WTC11 (cell line): Measurements from ENCODE around the gene CAMTA1. TPM values are rescaled to one million over a fixed set of nuclear protein-coding genes. Genes with fewer than 3 reads are reported as not detected.

Experiments
- ATAC-seq: fragments of 200-7000 bp; cut with Tn5 transposase; 2 replicates; pipeline ENCODE4 v1.10.0; 2021; ENCODE audit warnings: mild to moderate bottlenecking, moderate library complexity
- CTCF ChIA-PET: fragments of 300-600 bp; sonication (Branson Sonifier 250); formaldehyde crosslinking; loops from one replicate; lab custom pipeline; 2021; ENCODE audit warnings: antibody characterized with exemption; lab: Charles Lee
- POLR2A ChIA-PET: fragments of 350-600 bp; sonication (Branson Sonifier 250); formaldehyde crosslinking; loops from one replicate; lab custom pipeline; 2021; ENCODE audit warnings: antibody characterized with exemption; lab: Charles Lee
- DNase-seq: peaks from one replicate; pipeline ENCODE4 v3.0.0; 2021; ENCODE audit warnings: low spot score
- H3K27ac Mint-ChIP-seq: 2 replicates; pipeline ENCODE4 v1.8.0; 2021; ENCODE audit warnings: mixed read lengths
- H3K27me3 Mint-ChIP-seq: 2 replicates; pipeline ENCODE4 v1.8.0; 2021; ENCODE audit warnings: low read depth, mild to moderate bottlenecking, moderate library complexity, mixed read lengths
- H3K36me3 Mint-ChIP-seq: 2 replicates; pipeline ENCODE4 v1.8.0; 2021; ENCODE audit warnings: mixed read lengths
- H3K4me1 Mint-ChIP-seq: 2 replicates; pipeline ENCODE4 v1.8.0; 2022; ENCODE audit warnings: mixed read lengths
- H3K4me3 Mint-ChIP-seq: 2 replicates; pipeline ENCODE4 v1.8.0; 2021; ENCODE audit warnings: mild to moderate bottlenecking, moderate library complexity, mixed read lengths
- H3K9me3 Mint-ChIP-seq: 2 replicates; pipeline ENCODE4 v1.8.0; 2021; ENCODE audit warnings: mixed read lengths
- AFF4 ChIP-seq: sonication (generic); formaldehyde crosslinking; IDR thresholded peaks from 2 replicates; pipeline ENCODE4 v1.8.1; 2023; ENCODE audit warnings: mild to moderate bottlenecking, missing genetic modification reagents, borderline replicate concordance
- CREB1 ChIP-seq: sonication (generic); formaldehyde crosslinking; IDR thresholded peaks from 2 replicates; pipeline ENCODE4 v1.8.0; 2023; ENCODE audit warnings: mild to moderate bottlenecking, missing genetic modification reagents
- ELF4 ChIP-seq: sonication (generic); formaldehyde crosslinking; IDR thresholded peaks from 2 replicates; pipeline ENCODE4 v1.8.1; 2022; ENCODE audit warnings: low read depth, mild to moderate bottlenecking, moderate library complexity, missing genetic modification reagents
- ESRRA ChIP-seq: sonication (generic); formaldehyde crosslinking; IDR thresholded peaks from 2 replicates; pipeline ENCODE4 v1.8.1; 2022; ENCODE audit warnings: mild to moderate bottlenecking, missing genetic modification reagents, borderline replicate concordance
- FOXK1 ChIP-seq: sonication (generic); formaldehyde crosslinking; IDR thresholded peaks from 2 replicates; pipeline ENCODE4 v1.8.0; 2022; ENCODE audit warnings: mild to moderate bottlenecking, moderate library complexity, missing genetic modification reagents
- GABPB1 ChIP-seq: sonication (generic); formaldehyde crosslinking; IDR thresholded peaks from 2 replicates; pipeline ENCODE4 v1.8.1; 2023; ENCODE audit warnings: mild to moderate bottlenecking, missing genetic modification reagents
- IRF2 ChIP-seq: sonication (generic); formaldehyde crosslinking; IDR thresholded peaks from 2 replicates; pipeline ENCODE4 v1.8.0; 2022; ENCODE audit warnings: low read depth, missing genetic modification reagents, borderline replicate concordance
- JAZF1 ChIP-seq: fragments of 250-450 bp; sonication (Bioruptor Pico); IDR thresholded peaks from 2 replicates; pipeline ENCODE4 v1.9.0; 2021; ENCODE audit warnings: moderate library complexity, mild to moderate bottlenecking, inconsistent platforms
- JUN ChIP-seq: sonication (generic); formaldehyde crosslinking; IDR thresholded peaks from 2 replicates; pipeline ENCODE4 v1.8.0; 2023; ENCODE audit warnings: mild to moderate bottlenecking, missing genetic modification reagents
- KAT7 ChIP-seq: sonication (generic); formaldehyde crosslinking; IDR thresholded peaks from 2 replicates; pipeline ENCODE4 v1.8.1; 2023; ENCODE audit warnings: missing genetic modification reagents, mild to moderate bottlenecking, borderline replicate concordance
- MAX ChIP-seq: sonication (generic); formaldehyde crosslinking; IDR thresholded peaks from 2 replicates; pipeline ENCODE4 v1.8.0; 2022; ENCODE audit warnings: mild to moderate bottlenecking, missing genetic modification reagents
- NR1H2 ChIP-seq: sonication (generic); formaldehyde crosslinking; IDR thresholded peaks from 2 replicates; pipeline ENCODE4 v1.9.0; 2021; ENCODE audit warnings: mild to moderate bottlenecking, moderate library complexity, missing genetic modification reagents
- RELA ChIP-seq: sonication (generic); formaldehyde crosslinking; IDR thresholded peaks from 2 replicates; pipeline ENCODE4 v1.8.1; 2022; ENCODE audit warnings: missing genetic modification reagents, mild to moderate bottlenecking, borderline replicate concordance
- SOX15 ChIP-seq: fragments of 250-450 bp; sonication (Bioruptor Pico); IDR thresholded peaks from 2 replicates; pipeline ENCODE4 v1.9.0; 2021; ENCODE audit warnings: mild to moderate bottlenecking
- TEAD1 ChIP-seq: sonication (generic); formaldehyde crosslinking; IDR thresholded peaks from 2 replicates; pipeline ENCODE4 v1.8.0; 2022; ENCODE audit warnings: mild to moderate bottlenecking, missing genetic modification reagents
- ZBTB43 ChIP-seq: sonication (generic); formaldehyde crosslinking; IDR thresholded peaks from 2 replicates; pipeline ENCODE4 v1.8.1; 2023; ENCODE audit warnings: mild to moderate bottlenecking, missing genetic modification reagents
- ZNF138 ChIP-seq: sonication (generic); formaldehyde crosslinking; conservative IDR thresholded peaks from 2 replicates; pipeline ENCODE4 v1.8.1; 2022; ENCODE audit warnings: mild to moderate bottlenecking, moderate library complexity, missing genetic modification reagents
- ZNF512 ChIP-seq: sonication (generic); formaldehyde crosslinking; IDR thresholded peaks from 2 replicates; pipeline ENCODE4 v1.8.1; 2022; ENCODE audit warnings: missing genetic modification reagents, borderline replicate concordance
- total RNA-seq: library from RNA; stranded (reverse); gene quantifications from 3 replicates; pipeline ENCODE4 v1.2.3, GENCODE V29; 2021
- TF ChIP-seq, protein P1 (sequence below): sonication (generic); formaldehyde crosslinking; IDR thresholded peaks from 2 replicates; pipeline ENCODE4 v1.8.1; 2023; ENCODE audit warnings: mild to moderate bottlenecking, moderate library complexity, missing genetic modification reagents
- TF ChIP-seq, protein P2 (sequence below): fragments of 250-450 bp; sonication (Bioruptor Pico); IDR thresholded peaks from 2 replicates; pipeline ENCODE4 v1.9.0; 2021; ENCODE audit warnings: moderate library complexity, mild to moderate bottlenecking, inconsistent platforms, borderline replicate concordance
- TF ChIP-seq, protein P3 (sequence below): sonication (generic); formaldehyde crosslinking; IDR thresholded peaks from 2 replicates; pipeline ENCODE4 v1.8.0; 2023; ENCODE audit warnings: missing genetic modification reagents
- TF ChIP-seq, protein P4 (sequence below): sonication (generic); formaldehyde crosslinking; IDR thresholded peaks from 2 replicates; pipeline ENCODE4 v1.8.1; 2023; ENCODE audit warnings: mild to moderate bottlenecking, missing genetic modification reagents, moderate library complexity

The CAMTA1 gene
- total RNA-seq, 1 experiment from 2014 or later: 86.4 TPM

DNA sequence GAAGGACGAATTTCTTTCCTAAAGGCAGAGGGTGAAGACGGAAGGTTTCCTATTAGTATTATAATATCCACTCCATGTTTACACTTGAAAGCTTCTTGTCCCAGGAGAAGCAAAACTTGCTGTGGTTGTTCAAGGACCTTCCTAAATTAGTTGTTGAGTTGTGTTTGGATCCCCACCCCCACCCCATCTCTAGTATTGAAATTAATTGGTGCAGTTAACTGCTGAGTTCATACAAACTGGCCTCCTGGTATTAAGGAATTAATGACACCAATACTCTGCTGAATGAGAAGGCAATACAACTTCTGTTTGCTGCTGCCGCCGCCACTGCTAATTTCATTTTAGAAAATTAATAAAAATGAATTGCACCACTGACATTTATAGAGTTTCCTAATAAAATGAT, 308.8 kb downstream of the CAMTA1 start:
- no peak overlapping the region for H3K4me3 Mint-ChIP-seq
- no peak overlapping the region for H3K27ac Mint-ChIP-seq
- no peaks in the 10 kb centered on the region for H3K36me3 Mint-ChIP-seq
- ATAC-seq (no peak), DNase-seq (no peak)
- H3K27me3 Mint-ChIP-seq: no peaks in the 10 kb centered on the region
- ChIA-PET POLR2A (no interaction called here), CTCF (interaction anchor here (0.9 to 1.6 kb wide), 3 partner anchors 10 to 114 kb away, joined by 4 to 6 read pairs (median 5); no protein-coding TSS in a partner anchor)
- H3K4me1 Mint-ChIP-seq: peaks cover 8% of the 10 kb centered on the region
- TF ChIP-seq, protein P1, sequence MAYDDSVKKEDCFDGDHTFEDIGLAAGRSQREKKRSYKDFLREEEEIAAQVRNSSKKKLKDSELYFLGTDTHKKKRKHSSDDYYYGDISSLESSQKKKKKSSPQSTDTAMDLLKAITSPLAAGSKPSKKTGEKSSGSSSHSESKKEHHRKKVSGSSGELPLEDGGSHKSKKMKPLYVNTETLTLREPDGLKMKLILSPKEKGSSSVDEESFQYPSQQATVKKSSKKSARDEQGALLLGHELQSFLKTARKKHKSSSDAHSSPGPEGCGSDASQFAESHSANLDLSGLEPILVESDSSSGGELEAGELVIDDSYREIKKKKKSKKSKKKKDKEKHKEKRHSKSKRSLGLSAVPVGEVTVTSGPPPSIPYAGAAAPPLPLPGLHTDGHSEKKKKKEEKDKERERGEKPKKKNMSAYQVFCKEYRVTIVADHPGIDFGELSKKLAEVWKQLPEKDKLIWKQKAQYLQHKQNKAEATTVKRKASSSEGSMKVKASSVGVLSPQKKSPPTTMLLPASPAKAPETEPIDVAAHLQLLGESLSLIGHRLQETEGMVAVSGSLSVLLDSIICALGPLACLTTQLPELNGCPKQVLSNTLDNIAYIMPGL (CRISPR knock-in tag): no peak
- no peak for TF ChIP-seq CREB1 (CRISPR knock-in tag)
- TF ChIP-seq, protein P2, sequence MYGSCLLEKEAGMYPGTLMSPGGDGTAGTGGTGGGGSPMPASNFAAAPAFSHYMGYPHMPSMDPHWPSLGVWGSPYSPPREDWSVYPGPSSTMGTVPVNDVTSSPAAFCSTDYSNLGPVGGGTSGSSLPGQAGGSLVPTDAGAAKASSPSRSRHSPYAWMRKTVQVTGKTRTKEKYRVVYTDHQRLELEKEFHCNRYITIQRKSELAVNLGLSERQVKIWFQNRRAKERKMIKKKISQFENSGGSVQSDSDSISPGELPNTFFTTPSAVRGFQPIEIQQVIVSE (CRISPR knock-in tag): no peak
- TF ChIP-seq SOX15 (CRISPR knock-in tag): no peak
- TF ChIP-seq JUN: no peak
- TF ChIP-seq GABPB1 (CRISPR knock-in tag): no peak
- no peak for TF ChIP-seq ESRRA (CRISPR knock-in tag)
- TF ChIP-seq, protein P3, sequence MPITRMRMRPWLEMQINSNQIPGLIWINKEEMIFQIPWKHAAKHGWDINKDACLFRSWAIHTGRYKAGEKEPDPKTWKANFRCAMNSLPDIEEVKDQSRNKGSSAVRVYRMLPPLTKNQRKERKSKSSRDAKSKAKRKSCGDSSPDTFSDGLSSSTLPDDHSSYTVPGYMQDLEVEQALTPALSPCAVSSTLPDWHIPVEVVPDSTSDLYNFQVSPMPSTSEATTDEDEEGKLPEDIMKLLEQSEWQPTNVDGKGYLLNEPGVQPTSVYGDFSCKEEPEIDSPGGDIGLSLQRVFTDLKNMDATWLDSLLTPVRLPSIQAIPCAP (CRISPR knock-in tag): no peak
- TF ChIP-seq JAZF1 (CRISPR knock-in tag): no peak
- H3K9me3 Mint-ChIP-seq: no peaks in the 10 kb centered on the region

- no peak overlapping the region for H3K27ac Mint-ChIP-seq
- no peak for DNase-seq
- ATAC-seq: no peak
- TF ChIP-seq RELA (CRISPR knock-in tag): no peak
- no peak for TF ChIP-seq ZNF512 (CRISPR knock-in tag)
- no peak for TF ChIP-seq ZNF138
- no peak for TF ChIP-seq ELF4 (CRISPR knock-in tag)
- TF ChIP-seq KAT7 (CRISPR knock-in tag): no peak
- no peak for TF ChIP-seq MAX (CRISPR knock-in tag)
- TF ChIP-seq NR1H2 (CRISPR knock-in tag): no peak
- TF ChIP-seq TEAD1 (CRISPR knock-in tag): no peak
- TF ChIP-seq ZBTB43 (CRISPR knock-in tag): no peak
- TF ChIP-seq, protein P4, sequence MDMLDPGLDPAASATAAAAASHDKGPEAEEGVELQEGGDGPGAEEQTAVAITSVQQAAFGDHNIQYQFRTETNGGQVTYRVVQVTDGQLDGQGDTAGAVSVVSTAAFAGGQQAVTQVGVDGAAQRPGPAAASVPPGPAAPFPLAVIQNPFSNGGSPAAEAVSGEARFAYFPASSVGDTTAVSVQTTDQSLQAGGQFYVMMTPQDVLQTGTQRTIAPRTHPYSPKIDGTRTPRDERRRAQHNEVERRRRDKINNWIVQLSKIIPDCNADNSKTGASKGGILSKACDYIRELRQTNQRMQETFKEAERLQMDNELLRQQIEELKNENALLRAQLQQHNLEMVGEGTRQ (CRISPR knock-in tag): no peak
- TF ChIP-seq, protein P2 (CRISPR knock-in tag): no peak
- no peak for TF ChIP-seq AFF4 (CRISPR knock-in tag)
- TF ChIP-seq IRF2 (CRISPR knock-in tag): no peak
- no peak for TF ChIP-seq FOXK1 (CRISPR knock-in tag)
- TF ChIP-seq, all 79 proteins: peak for 0
- ChIA-PET POLR2A (no interaction called here), CTCF (interaction anchor here (1.3 to 1.5 kb wide), 2 partner anchors 52 to 113 kb away, joined by 5 to 6 read pairs; no protein-coding TSS in a partner anchor)
- Mint-ChIP-seq H3K4me1 (peaks cover 8% of the 10 kb centered on the region), H3K27me3 (no peaks in the 10 kb centered on the region), H3K9me3 (no peaks in the 10 kb centered on the region), H3K4me3 (no peak overlapping the region), H3K36me3 (no peaks in the 10 kb centered on the region)
Measured at GRCh38 chr1:7094509-7094908, 309.3 kb downstream of the CAMTA1 start.
